Tongue (tissue), 3 donors: ENCODE measurements around the gene SMAD5. TPM values are rescaled to one million over a fixed set of nuclear protein-coding genes. Genes with fewer than 3 reads are reported as not detected.

Source experiments
- DNase-seq: peaks from one replicate; pipeline ENCODE4 v3.0.0-alpha.2; 2015
- small RNA-seq: library from RNA; depleted of rRNA; stranded (forward); fragments of <200 nt; gene quantifications from one replicate; pipeline ENCODE3, GENCODE V24; 2014; ENCODE audit warnings: low replicate concordance
- total RNA-seq: library from RNA; depleted of rRNA; stranded (reverse); fragments of >200 nt; gene quantifications from one replicate; pipeline ENCODE4 v1.2.3, GENCODE V29; 2014

SMAD5 gene
- total RNA-seq, 1 donor from 2014 or later: 72.2 TPM

DNA sequence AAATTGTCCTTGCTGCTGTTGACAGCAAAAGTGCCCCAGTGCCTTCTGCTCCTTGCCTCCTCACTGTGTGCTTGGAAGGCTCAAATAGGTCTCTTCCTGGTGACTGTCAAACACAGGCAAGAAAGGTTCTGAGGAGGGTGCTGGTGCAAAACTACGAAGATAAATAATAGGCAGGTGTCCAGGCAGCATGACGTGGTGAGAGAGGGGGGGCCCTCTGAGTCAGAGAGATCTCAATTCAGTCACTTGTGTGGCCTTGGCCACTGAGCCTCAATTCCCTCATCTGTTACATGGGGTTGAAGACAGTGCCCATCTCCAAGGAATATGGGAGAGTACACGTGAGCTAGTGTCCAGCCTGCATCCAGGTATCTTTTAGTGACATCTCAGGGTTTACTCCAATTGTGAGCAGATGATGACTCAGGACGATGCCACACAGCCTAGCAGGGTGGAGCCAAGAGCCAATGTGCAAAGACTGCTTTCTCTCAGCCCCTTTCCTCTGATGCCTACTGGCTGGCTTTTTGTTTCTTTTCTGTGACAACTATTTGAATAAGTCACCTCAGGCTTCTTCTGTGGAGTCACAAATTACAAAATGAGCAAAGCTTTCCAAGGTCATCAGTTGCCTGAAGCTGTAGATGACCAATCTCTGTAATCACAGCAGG is 90.1 kb downstream of the SMAD5 start:
- no peak for DNase-seq

- no peak for DNase-seq
Observed at GRCh38 chr5:136225796-136226195, 93.2 kb downstream of the SMAD5 start.

DNA sequence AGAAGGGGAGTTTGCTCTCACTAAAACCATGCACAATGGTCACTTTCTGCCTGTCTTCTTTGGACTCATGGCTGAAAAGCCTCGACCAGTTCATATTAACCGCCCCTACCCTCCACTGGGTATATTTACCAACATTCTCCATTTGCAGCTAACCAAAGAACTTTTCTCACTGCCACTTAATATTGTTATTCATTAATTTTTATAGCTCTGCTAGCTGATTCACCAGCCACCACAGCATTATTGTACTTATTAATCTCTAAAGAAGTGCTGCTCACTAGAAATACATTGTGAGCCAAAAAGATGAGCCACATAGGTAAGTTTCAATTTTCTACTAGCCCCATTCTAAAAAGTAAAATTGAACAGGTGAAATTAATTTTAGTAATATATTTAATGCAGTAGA is 93.8 kb downstream of the SMAD5 start:
- DNase-seq: no peak

DNA sequence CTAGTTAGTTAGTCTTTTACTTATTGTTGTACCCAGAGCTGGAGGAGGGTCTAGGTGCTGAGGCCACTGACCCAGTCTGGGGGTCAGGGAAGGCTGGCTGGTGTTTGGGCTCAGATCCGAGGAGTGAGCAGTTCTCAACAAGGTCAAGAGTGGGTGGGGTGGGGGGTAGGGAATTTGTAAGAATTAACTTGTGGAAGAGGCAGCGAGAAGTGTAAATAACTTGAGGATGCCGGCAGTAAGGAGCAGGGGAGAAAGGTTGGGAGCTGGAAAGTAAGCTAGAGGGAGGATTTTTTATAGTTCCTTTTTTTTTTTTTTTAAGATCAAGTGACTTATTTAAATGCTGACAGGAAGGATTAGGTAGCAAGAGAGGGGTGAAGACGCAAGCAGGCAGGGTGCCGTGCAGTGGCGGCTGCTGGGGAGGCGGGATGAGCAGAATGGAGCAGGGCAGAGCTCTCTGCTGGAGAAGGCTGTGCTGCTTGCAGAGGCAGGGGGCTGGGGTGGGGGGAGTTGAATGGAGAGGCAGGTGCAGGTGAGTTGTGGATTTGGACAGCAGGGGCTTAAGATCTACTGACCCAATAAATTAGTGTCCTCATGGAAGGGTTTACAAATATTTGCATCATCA is 95.6 kb downstream of the SMAD5 start:
- DNase-seq: no peak

DNA sequence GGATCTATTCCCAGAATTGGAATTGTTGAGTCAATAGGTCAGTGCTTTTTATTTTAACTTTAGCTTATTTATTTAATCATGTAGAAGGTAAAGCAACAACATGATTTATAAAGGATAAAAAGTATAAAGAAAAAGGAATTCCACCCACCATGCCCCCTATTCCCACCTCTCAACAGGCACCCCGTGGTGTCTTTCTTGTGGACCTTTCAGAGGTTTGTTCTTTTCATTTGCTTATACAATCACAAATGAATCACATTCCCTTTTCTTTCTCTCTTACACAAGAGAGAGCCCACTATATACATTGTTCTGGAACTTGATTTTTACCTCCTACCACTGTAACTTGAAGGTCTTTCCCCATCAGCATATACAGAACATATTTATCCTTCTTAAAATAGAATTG is 97.5 kb downstream of the SMAD5 start:
- no peak for DNase-seq

DNA sequence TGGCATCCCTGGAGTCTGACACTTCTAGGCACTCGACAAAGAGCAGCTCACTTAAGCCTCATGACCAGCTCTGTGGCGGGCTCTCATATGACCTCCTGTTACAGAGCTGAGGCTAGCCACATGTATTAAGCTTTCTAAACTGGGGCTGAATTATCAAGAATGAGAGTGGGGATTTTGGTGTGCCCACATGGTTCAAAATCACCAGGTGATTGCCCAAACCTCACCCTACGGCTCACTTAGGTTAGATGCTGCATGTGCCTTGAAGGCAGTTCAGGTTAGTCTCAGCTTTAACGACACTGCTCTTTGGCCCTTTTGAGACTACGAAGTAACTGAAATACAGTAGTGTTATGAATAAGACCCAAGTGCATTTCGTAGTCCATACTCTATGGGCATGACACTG is 99.7 kb downstream of the SMAD5 start:
- no peak for DNase-seq

Small RNAs within 50 kb of the gene (small RNA-seq; reads per million reads assigned to genes)
- gene RF02173 (not detected), gene RF02175 (not detected), gene RF02176 (not detected)

Other genes starting within 250 kb of the SMAD5 start
- not detected for gene IL9, start 237.0 kb upstream of the SMAD5 start, total RNA-seq
- not detected for gene LECT2, start 177.9 kb upstream of the SMAD5 start, total RNA-seq
- gene TGFBI, start 103.9 kb upstream of the SMAD5 start, total RNA-seq: 376 TPM
- gene SMIM32, start 60.3 kb downstream of the SMAD5 start, total RNA-seq: not detected
- not detected for gene TRPC7, start 232.7 kb downstream of the SMAD5 start, total RNA-seq